ENCODE measurements around the gene MGMT. TPM values are rescaled to one million over a fixed set of nuclear protein-coding genes. Genes with fewer than 3 reads are reported as not detected.

Gene MGMT
- total RNA-seq, 4 donors from 2014 or later: 25.6 to 32.2 (median 29.5) TPM

- Histone ChIP-seq H3K4me3 (no peak overlapping the region), H3K9me3 (no peaks in the 10 kb centered on the region), H3K27ac (no peak overlapping the region), H3K36me3 (no peaks in the 10 kb centered on the region), H3K4me1 (no peaks in the 10 kb centered on the region), H3K27me3 (no peaks in the 10 kb centered on the region)
- TF ChIP-seq EP300 (IDR thresholded peaks at IDR 0.05) (no peak), CTCF (IDR thresholded peaks at IDR 0.05) (no peak), POLR2AphosphoS5 (IDR thresholded peaks at IDR 0.05) (no peak), POLR2A (IDR thresholded peaks at IDR 0.05) (no peak)
- no peak for DNase-seq (ENCODE audit: low spot score in 2 of 2)
- WGBS: 92% methylated on average over 1 of the region's 1 CpG
These were observed 216.5 kb downstream of the MGMT start for GRCh38 chr10:129683519-129683918.

GRCh38 chr10:129683920-129684319 is 216.9 kb downstream of the MGMT start:
- no peaks in the 10 kb centered on the region for H3K9me3 ChIP-seq
- no peak overlapping the region for H3K4me3 ChIP-seq
- TF ChIP-seq POLR2AphosphoS5 (IDR thresholded peaks at IDR 0.05) (no peak), POLR2A (IDR thresholded peaks at IDR 0.05) (no peak), EP300 (IDR thresholded peaks at IDR 0.05) (no peak), CTCF (IDR thresholded peaks at IDR 0.05) (no peak)
- 95% methylated on average over 3 of the region's 3 CpGs for WGBS
- H3K27me3 ChIP-seq: no peaks in the 10 kb centered on the region
- no peaks in the 10 kb centered on the region for H3K36me3 ChIP-seq
- DNase-seq (ENCODE audit: low spot score in 2 of 2): no peak
- H3K4me1 ChIP-seq: peaks cover 1% of the 10 kb centered on the region
- H3K27ac ChIP-seq: no peak overlapping the region

GRCh38 chr10:129685271-129685670 is 218.2 kb downstream of the MGMT start:
- H3K4me1 ChIP-seq: peaks cover 15% of the 10 kb centered on the region
- no peaks in the 10 kb centered on the region for H3K27me3 ChIP-seq
- TF ChIP-seq CTCF (IDR thresholded peaks at IDR 0.05): no peak
- no peak for TF ChIP-seq EP300 (IDR thresholded peaks at IDR 0.05)
- TF ChIP-seq POLR2A (IDR thresholded peaks at IDR 0.05): no peak
- TF ChIP-seq POLR2AphosphoS5 (IDR thresholded peaks at IDR 0.05): no peak
- no peaks in the 10 kb centered on the region for H3K9me3 ChIP-seq
- WGBS: 86% methylated on average over 8 of the region's 8 CpGs
- DNase-seq (ENCODE audit: low spot score in 2 of 2): no peak
- H3K27ac ChIP-seq: no peak overlapping the region
- no peak overlapping the region for H3K4me3 ChIP-seq
- no peaks in the 10 kb centered on the region for H3K36me3 ChIP-seq

- no peaks in the 10 kb centered on the region for H3K9me3 ChIP-seq
- peaks cover 41% of the 10 kb centered on the region for H3K4me1 ChIP-seq
- no peaks in the 10 kb centered on the region for H3K36me3 ChIP-seq
- no peaks in the 10 kb centered on the region for H3K27me3 ChIP-seq
- H3K27ac ChIP-seq: peak overlapping the region; percentile 2
- DNase-seq (ENCODE audit: low spot score in 2 of 2): no peak
- 31% methylated on average over 4 of the region's 4 CpGs for WGBS
- H3K4me3 ChIP-seq: no peak overlapping the region
- TF ChIP-seq POLR2AphosphoS5 (IDR thresholded peaks at IDR 0.05) (peak in 1 of 3 donors; percentile 29), POLR2A (IDR thresholded peaks at IDR 0.05) (no peak)
These were observed 222.6 kb downstream of the MGMT start for GRCh38 chr10:129689671-129690071.

GRCh38 chr10:129690248-129691070 is 223.4 kb downstream of the MGMT start:
- Histone ChIP-seq H3K36me3 (no peaks in the 10 kb centered on the region), H3K4me3 (no peak overlapping the region), H3K4me1 (peaks cover 49% of the 10 kb centered on the region), H3K27me3 (no peaks in the 10 kb centered on the region), H3K9me3 (no peaks in the 10 kb centered on the region), H3K27ac (peak overlapping the region; percentile 2)
- 37% methylated on average over 8 of the region's 8 CpGs for WGBS
- TF ChIP-seq POLR2A (IDR thresholded peaks at IDR 0.05) (no peak), POLR2AphosphoS5 (IDR thresholded peaks at IDR 0.05) (no peak), EP300 (IDR thresholded peaks at IDR 0.05) (no peak), CTCF (IDR thresholded peaks at IDR 0.05) (no peak)
- no peak for DNase-seq (ENCODE audit: low spot score in 2 of 2)
